ENCODE measurements around the gene ZEB1. TPM values are rescaled to one million over a fixed set of nuclear protein-coding genes. Genes with fewer than 3 reads are reported as not detected.

Gene ZEB1
- total RNA-seq, 1 donor from 2014 or later: 162 TPM

- Mint-ChIP-seq H3K27ac (ENCODE audit: unreplicated experiment) (no peak overlapping the region), H3K9me3 (ENCODE audit: unreplicated experiment) (peaks cover 2% of the 10 kb centered on the region), H3K27me3 (ENCODE audit: unreplicated experiment) (no peaks in the 10 kb centered on the region), H3K4me1 (ENCODE audit: low read depth, unreplicated experiment) (no peaks in the 10 kb centered on the region), H3K36me3 (ENCODE audit: unreplicated experiment) (peaks cover 8% of the 10 kb centered on the region), H3K4me3 (ENCODE audit: unreplicated experiment) (no peak overlapping the region)
- DNase-seq: no peak
- TF ChIP-seq CTCF (IDR thresholded peaks at IDR 0.05; ENCODE audit: partially characterized antibody, unreplicated experiment): no peak
These were observed 196.1 kb downstream of the ZEB1 start for GRCh38 chr10:31515116-31515515.

GRCh38 chr10:31515819-31516402 lies 196.9 kb downstream of the ZEB1 start:
- no peak for TF ChIP-seq CTCF (IDR thresholded peaks at IDR 0.05; ENCODE audit: partially characterized antibody, unreplicated experiment)
- H3K36me3 Mint-ChIP-seq (ENCODE audit: unreplicated experiment): peaks cover 10% of the 10 kb centered on the region
- H3K27me3 Mint-ChIP-seq (ENCODE audit: unreplicated experiment): no peaks in the 10 kb centered on the region
- no peak for DNase-seq
- H3K4me3 Mint-ChIP-seq (ENCODE audit: unreplicated experiment): no peak overlapping the region
- no peak overlapping the region for H3K27ac Mint-ChIP-seq (ENCODE audit: unreplicated experiment)
- H3K9me3 Mint-ChIP-seq (ENCODE audit: unreplicated experiment): no peaks in the 10 kb centered on the region
- H3K4me1 Mint-ChIP-seq (ENCODE audit: low read depth, unreplicated experiment): no peaks in the 10 kb centered on the region

DNA sequence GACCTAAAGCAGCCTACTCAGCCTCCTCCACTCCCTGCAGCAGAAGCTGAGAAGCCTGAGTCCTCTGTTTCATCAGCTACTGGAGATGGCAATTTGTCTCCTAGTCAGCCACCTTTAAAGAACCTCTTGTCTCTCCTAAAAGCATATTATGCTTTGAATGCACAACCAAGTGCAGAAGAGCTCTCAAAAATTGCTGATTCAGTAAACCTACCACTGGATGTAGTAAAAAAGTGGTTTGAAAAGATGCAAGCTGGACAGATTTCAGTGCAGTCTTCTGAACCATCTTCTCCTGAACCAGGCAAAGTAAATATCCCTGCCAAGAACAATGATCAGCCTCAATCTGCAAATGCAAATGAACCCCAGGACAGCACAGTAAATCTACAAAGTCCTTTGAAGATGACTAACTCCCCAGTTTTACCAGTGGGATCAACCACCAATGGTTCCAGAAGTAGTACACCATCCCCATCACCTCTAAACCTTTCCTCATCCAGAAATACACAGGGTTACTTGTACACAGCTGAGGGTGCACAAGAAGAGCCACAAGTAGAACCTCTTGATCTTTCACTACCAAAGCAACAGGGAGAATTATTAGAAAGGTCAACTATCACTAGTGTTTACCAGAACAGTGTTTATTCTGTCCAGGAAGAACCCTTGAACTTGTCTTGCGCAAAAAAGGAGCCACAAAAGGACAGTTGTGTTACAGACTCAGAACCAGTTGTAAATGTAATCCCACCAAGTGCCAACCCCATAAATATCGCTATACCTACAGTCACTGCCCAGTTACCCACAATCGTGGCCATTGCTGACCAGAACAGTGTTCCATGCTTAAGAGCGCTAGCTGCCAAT lies 202.2 kb downstream of the ZEB1 start:
- peaks cover 1% of the 10 kb centered on the region for H3K4me1 Mint-ChIP-seq (ENCODE audit: low read depth, unreplicated experiment)
- peaks cover 16% of the 10 kb centered on the region for H3K36me3 Mint-ChIP-seq (ENCODE audit: unreplicated experiment)
- DNase-seq: no peak
- peaks cover 4% of the 10 kb centered on the region for H3K9me3 Mint-ChIP-seq (ENCODE audit: unreplicated experiment)
- no peak for TF ChIP-seq CTCF (IDR thresholded peaks at IDR 0.05; ENCODE audit: partially characterized antibody, unreplicated experiment)
- no peak overlapping the region for H3K4me3 Mint-ChIP-seq (ENCODE audit: unreplicated experiment)
- peaks cover 6% of the 10 kb centered on the region for H3K27me3 Mint-ChIP-seq (ENCODE audit: unreplicated experiment)
- no peak overlapping the region for H3K27ac Mint-ChIP-seq (ENCODE audit: unreplicated experiment)

- no peak for TF ChIP-seq CTCF (IDR thresholded peaks at IDR 0.05; ENCODE audit: partially characterized antibody, unreplicated experiment)
- no peak for DNase-seq
- H3K27me3 Mint-ChIP-seq (ENCODE audit: unreplicated experiment): peaks cover 8% of the 10 kb centered on the region
- peaks cover 23% of the 10 kb centered on the region for H3K36me3 Mint-ChIP-seq (ENCODE audit: unreplicated experiment)
- peaks cover 9% of the 10 kb centered on the region for H3K9me3 Mint-ChIP-seq (ENCODE audit: unreplicated experiment)
- H3K27ac Mint-ChIP-seq (ENCODE audit: unreplicated experiment): no peak overlapping the region
- H3K4me3 Mint-ChIP-seq (ENCODE audit: unreplicated experiment): no peak overlapping the region
- peaks cover 1% of the 10 kb centered on the region for H3K4me1 Mint-ChIP-seq (ENCODE audit: low read depth, unreplicated experiment)
These were observed 203.8 kb downstream of the ZEB1 start for GRCh38 chr10:31522820-31523219.

DNA sequence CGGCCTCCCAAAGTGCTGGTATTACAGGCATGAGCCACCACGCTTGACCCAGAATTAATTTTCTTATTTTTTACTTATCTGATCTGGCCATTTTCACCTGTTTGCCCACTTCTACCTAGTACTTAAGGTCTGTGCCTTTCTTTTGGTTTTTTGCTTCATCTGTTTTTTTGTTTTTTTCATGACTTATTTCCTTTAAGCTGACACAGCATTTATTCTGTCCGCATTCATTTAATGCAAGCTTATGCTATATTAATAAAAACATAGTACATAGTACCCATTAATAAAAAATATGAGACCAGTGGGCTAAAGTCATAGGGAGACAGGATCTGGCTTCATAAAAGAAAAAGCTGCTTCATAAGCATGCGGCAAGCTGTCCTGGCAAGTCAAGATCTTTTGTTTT lies 205.4 kb downstream of the ZEB1 start:
- Mint-ChIP-seq H3K36me3 (ENCODE audit: unreplicated experiment) (peaks cover 23% of the 10 kb centered on the region), H3K27me3 (ENCODE audit: unreplicated experiment) (peaks cover 8% of the 10 kb centered on the region), H3K4me3 (ENCODE audit: unreplicated experiment) (no peak overlapping the region), H3K27ac (ENCODE audit: unreplicated experiment) (no peak overlapping the region), H3K9me3 (ENCODE audit: unreplicated experiment) (peaks cover 9% of the 10 kb centered on the region), H3K4me1 (ENCODE audit: low read depth, unreplicated experiment) (peaks cover 1% of the 10 kb centered on the region)
- no peak for DNase-seq
- TF ChIP-seq CTCF (IDR thresholded peaks at IDR 0.05; ENCODE audit: partially characterized antibody, unreplicated experiment): no peak
